Nephron progenitor cell (in vitro differentiated cells): ENCODE measurements around the gene APLN.

Experiments used
- DNase-seq: peaks from one replicate; pipeline ENCODE4 v3.0.0; 2021
- H3K27ac Mint-ChIP-seq: 2 replicates; pipeline ENCODE4 v1.8.0; 2021; ENCODE audit warnings: mild to moderate bottlenecking, moderate library complexity, mixed read lengths
- H3K27me3 Mint-ChIP-seq: 2 replicates; pipeline ENCODE4 v1.8.0; 2021; ENCODE audit warnings: mild to moderate bottlenecking, low read depth, mixed read lengths; ENCODE audit not compliant: poor library complexity
- H3K36me3 Mint-ChIP-seq: 2 replicates; pipeline ENCODE4 v1.8.0; 2021; ENCODE audit warnings: low read depth, mixed read lengths
- H3K4me1 Mint-ChIP-seq: 2 replicates; pipeline ENCODE4 v1.8.0; 2021; ENCODE audit warnings: mixed read lengths
- H3K4me3 Mint-ChIP-seq: 2 replicates; pipeline ENCODE4 v1.8.0; 2021; ENCODE audit warnings: mild to moderate bottlenecking, moderate library complexity, mixed read lengths
- H3K9me3 Mint-ChIP-seq: 2 replicates; pipeline ENCODE4 v1.8.0; 2021; ENCODE audit warnings: mild to moderate bottlenecking, moderate library complexity, mixed read lengths
- TF ChIP-seq, protein P1 (sequence below): fragments of 200-600 bp; sonication (generic); IDR thresholded peaks from 2 replicates; pipeline ENCODE4 v1.5.0; 2021; ENCODE audit warnings: antibody characterized with exemption

The APLN gene

DNA sequence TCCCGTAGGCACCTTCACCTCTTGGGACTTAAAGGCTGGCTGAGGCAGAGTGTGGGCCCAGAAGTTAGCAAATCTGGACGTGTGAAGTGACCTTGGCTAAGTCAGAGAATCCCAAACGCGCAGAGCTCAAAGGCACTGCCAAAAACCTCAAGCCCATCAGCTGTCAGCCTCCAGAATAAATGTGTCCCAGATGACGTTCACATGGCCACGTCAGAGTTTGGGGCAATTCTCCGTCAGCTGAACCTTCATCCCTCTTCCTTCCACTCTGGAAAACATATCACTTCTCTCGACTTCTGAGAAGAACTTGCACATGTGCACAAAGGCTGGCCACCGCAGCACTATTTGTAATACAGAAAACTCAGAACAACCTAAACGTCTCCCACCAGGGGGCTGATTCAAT is 35.7 kb upstream of the APLN start:
- H3K36me3 Mint-ChIP-seq, result no peaks in the 10 kb centered on the region
- TF ChIP-seq, protein P1, sequence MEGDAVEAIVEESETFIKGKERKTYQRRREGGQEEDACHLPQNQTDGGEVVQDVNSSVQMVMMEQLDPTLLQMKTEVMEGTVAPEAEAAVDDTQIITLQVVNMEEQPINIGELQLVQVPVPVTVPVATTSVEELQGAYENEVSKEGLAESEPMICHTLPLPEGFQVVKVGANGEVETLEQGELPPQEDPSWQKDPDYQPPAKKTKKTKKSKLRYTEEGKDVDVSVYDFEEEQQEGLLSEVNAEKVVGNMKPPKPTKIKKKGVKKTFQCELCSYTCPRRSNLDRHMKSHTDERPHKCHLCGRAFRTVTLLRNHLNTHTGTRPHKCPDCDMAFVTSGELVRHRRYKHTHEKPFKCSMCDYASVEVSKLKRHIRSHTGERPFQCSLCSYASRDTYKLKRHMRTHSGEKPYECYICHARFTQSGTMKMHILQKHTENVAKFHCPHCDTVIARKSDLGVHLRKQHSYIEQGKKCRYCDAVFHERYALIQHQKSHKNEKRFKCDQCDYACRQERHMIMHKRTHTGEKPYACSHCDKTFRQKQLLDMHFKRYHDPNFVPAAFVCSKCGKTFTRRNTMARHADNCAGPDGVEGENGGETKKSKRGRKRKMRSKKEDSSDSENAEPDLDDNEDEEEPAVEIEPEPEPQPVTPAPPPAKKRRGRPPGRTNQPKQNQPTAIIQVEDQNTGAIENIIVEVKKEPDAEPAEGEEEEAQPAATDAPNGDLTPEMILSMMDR, result no peak
- H3K27me3 Mint-ChIP-seq, result peaks cover 4% of the 10 kb centered on the region
- H3K9me3 Mint-ChIP-seq, result peaks cover 20% of the 10 kb centered on the region
- no peak overlapping the region for H3K27ac Mint-ChIP-seq
- no peaks in the 10 kb centered on the region for H3K4me1 Mint-ChIP-seq
- DNase-seq, result no peak
- H3K4me3 Mint-ChIP-seq, result no peak overlapping the region

- Mint-ChIP-seq H3K27me3 (peaks cover 4% of the 10 kb centered on the region), H3K4me1 (no peaks in the 10 kb centered on the region), H3K27ac (no peak overlapping the region), H3K36me3 (no peaks in the 10 kb centered on the region), H3K9me3 (peaks cover 18% of the 10 kb centered on the region), H3K4me3 (no peak overlapping the region)
- DNase-seq, result no peak
- TF ChIP-seq, protein P1, result no peak
These were observed 35.0 kb upstream of the APLN start for GRCh38 chrX:129689796-129690195.

- Mint-ChIP-seq H3K9me3 (peaks cover 18% of the 10 kb centered on the region), H3K4me1 (peaks cover 5% of the 10 kb centered on the region), H3K27me3 (peaks cover 4% of the 10 kb centered on the region), H3K27ac (no peak overlapping the region), H3K4me3 (no peak overlapping the region), H3K36me3 (no peaks in the 10 kb centered on the region)
- TF ChIP-seq, protein P1, result no peak
- no peak for DNase-seq
These were observed 33.3 kb upstream of the APLN start for GRCh38 chrX:129688097-129688496.

DNA sequence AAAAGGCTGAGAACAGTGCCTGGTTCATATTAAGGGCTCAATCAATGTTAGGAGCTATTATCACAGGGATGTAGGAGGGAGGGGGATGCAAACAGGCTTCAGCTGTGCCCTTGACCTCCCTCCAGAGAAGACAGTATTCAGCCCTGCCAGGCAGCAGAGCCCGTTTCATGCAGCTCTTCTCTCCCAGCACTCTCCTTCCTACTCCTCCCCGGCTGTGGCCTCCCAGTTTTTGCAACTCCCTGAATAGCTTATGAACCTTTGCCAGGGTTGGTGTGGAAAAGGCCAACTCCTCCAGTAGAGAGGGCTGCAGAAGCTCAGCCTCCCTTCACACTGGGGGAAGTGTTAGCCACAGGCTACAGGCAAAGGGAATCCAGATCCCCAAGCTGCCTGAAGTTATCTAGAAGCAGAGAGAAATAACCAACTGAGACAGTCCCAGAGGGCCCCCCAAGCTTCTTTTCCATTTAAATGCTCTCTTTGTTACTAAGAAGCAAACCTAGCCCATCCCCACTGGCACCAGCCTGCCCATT is 31.7 kb upstream of the APLN start:
- no peaks in the 10 kb centered on the region for H3K36me3 Mint-ChIP-seq
- peak overlapping the region; percentile 77 for H3K27ac Mint-ChIP-seq
- H3K27me3 Mint-ChIP-seq, result peaks cover 4% of the 10 kb centered on the region
- H3K4me3 Mint-ChIP-seq, result no peak overlapping the region
- peaks cover 18% of the 10 kb centered on the region for H3K9me3 Mint-ChIP-seq
- no peak for DNase-seq
- peaks cover 5% of the 10 kb centered on the region for H3K4me1 Mint-ChIP-seq
- TF ChIP-seq, protein P1, result no peak

- peaks cover 7% of the 10 kb centered on the region for H3K9me3 Mint-ChIP-seq
- TF ChIP-seq, protein P1, result no peak
- peaks cover 5% of the 10 kb centered on the region for H3K4me1 Mint-ChIP-seq
- H3K4me3 Mint-ChIP-seq, result no peak overlapping the region
- no peaks in the 10 kb centered on the region for H3K36me3 Mint-ChIP-seq
- no peak for DNase-seq
- no peak overlapping the region for H3K27ac Mint-ChIP-seq
- peaks cover 9% of the 10 kb centered on the region for H3K27me3 Mint-ChIP-seq
These were observed 28.2 kb upstream of the APLN start for GRCh38 chrX:129682979-129683378.

- Mint-ChIP-seq H3K36me3 (no peaks in the 10 kb centered on the region), H3K4me3 (no peak overlapping the region)
These were observed 25.1 kb upstream of the APLN start for GRCh38 chrX:129679901-129680300.

More at GRCh38 chrX:129679901-129680300, 25.1 kb upstream of the APLN start:
- Mint-ChIP-seq H3K27ac (peak overlapping the region; percentile 21), H3K27me3 (peaks cover 4% of the 10 kb centered on the region), H3K9me3 (peaks cover 4% of the 10 kb centered on the region), H3K4me1 (peaks cover 12% of the 10 kb centered on the region)
- TF ChIP-seq, protein P1, result no peak
- no peak for DNase-seq
